Measurements from ENCODE around the gene NT5M.
"Not testable (repeated sequence)": the region's sequence is repeated elsewhere in the genome, so short reads cannot be mapped to it uniquely, and the experiment has no call there.

NT5M gene

DNA sequence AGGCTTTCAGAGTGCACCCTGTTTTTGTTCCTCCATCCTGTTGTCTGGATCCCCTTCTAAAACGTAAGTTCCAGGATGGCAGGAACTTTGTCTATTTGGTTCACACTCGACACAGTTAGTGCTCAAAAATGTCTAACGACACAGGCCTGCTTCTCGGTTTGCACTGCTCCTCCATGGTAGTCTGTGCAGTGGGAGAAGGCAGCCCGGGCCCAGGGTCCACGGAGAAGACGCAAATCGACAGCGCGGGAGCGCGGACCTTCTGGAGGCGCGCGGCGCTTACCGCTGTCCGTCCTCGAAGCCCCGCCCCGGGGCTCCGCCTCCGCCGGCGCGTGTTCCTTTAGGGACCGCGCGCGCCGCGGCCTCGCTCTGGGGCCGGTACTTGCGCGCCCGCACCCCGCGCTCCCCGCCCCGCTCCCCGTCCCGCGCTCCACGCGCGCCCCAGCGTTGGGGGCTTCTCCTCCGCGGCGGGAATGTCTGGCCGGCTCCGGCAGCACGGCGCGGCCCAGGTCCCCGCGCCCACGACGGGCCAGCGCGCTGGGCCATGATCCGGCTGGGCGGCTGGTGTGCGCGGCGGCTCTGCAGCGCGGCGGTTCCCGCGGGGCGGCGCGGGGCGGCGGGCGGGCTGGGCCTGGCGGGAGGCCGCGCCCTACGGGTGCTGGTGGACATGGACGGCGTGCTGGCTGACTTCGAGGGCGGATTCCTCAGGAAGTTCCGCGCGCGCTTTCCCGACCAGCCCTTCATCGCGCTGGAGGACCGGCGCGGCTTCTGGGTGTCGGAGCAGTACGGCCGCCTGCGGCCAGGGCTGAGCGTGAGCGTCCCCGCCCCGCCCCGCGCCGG is at the start of gene NT5M:
Gene NT5M (plus strand): TSS at position 364 of the 837 bp plus-strand sequence. CDS start 178 bp downstream, at position 542.
- TF ChIP-seq, protein P1, sequence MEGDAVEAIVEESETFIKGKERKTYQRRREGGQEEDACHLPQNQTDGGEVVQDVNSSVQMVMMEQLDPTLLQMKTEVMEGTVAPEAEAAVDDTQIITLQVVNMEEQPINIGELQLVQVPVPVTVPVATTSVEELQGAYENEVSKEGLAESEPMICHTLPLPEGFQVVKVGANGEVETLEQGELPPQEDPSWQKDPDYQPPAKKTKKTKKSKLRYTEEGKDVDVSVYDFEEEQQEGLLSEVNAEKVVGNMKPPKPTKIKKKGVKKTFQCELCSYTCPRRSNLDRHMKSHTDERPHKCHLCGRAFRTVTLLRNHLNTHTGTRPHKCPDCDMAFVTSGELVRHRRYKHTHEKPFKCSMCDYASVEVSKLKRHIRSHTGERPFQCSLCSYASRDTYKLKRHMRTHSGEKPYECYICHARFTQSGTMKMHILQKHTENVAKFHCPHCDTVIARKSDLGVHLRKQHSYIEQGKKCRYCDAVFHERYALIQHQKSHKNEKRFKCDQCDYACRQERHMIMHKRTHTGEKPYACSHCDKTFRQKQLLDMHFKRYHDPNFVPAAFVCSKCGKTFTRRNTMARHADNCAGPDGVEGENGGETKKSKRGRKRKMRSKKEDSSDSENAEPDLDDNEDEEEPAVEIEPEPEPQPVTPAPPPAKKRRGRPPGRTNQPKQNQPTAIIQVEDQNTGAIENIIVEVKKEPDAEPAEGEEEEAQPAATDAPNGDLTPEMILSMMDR (IDR thresholded peaks at IDR 0.05; ENCODE audit: insufficient read depth, low read length, missing control alignments) = no peak
- peak within 1 kb of the TSS; percentile 59 for H3K4me3 ChIP-seq (ENCODE audit: low read depth, low read length)
- CTCF ChIA-PET = no interaction called here
- POLR2A ChIA-PET = no interaction called here
- no peak for DNase-seq (ENCODE audit: low read depth, low spot score)

DNA sequence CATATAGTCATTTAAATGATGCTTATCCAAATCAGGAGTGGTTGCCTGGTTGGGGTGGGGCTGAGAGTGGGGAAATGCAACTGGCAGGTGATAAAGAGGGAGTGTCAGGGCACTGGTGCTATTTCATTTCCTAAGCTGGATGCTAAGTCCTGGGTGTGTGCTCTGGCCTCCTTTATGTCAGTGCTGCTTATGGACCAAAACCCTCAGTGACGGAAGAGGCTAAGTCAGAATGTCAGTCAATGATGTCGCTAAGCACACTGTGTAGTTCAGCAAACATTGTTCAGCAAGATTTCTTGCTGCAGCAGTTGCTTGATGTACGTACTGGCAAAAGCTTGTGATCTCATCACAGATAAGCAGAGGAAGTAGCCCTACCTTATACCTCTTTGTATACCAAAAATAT is 49.8 kb upstream of the NT5M start:
- CTCF ChIA-PET = interaction anchor here (1.7 to 3.1 kb wide), 2 partner anchors 13 to 255 kb away, joined by 5 to 7 read pairs; no protein-coding TSS in a partner anchor
- DNase-seq (ENCODE audit: low read depth, low spot score) = no peak
- no peak overlapping the region for H3K4me3 ChIP-seq (ENCODE audit: low read depth, low read length)
- TF ChIP-seq, protein P1 (IDR thresholded peaks at IDR 0.05; ENCODE audit: insufficient read depth, low read length, missing control alignments) = no peak
- POLR2A ChIA-PET = no interaction called here

DNA sequence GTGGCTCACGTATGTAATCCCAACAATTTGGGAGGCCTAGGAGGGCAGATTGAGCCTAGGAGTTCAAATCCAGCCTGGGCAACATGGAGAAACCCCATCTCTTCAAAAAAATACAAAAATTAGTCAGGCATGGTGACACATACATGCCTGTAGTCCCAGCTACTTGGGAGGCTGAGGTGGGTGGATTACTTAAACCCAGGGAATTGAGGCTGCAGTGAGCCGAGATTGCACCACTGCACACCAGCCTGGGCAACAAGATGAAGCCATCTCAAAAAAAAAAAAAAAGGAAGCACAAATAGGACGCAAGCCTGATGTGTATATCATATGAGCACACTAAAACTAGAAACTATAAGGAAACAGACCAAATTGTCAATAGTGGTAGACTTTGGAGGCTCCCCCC is 49.1 kb upstream of the NT5M start:
- TF ChIP-seq, protein P1 (IDR thresholded peaks at IDR 0.05; ENCODE audit: insufficient read depth, low read length, missing control alignments) = no peak
- POLR2A ChIA-PET = no interaction called here
- H3K4me3 ChIP-seq (ENCODE audit: low read depth, low read length) = no peak overlapping the region
- DNase-seq (ENCODE audit: low read depth, low spot score) = no peak
- CTCF ChIA-PET = interaction anchor here (1.7 to 3.1 kb wide), 2 partner anchors 14 to 256 kb away, joined by 5 to 7 read pairs; no protein-coding TSS in a partner anchor

DNA sequence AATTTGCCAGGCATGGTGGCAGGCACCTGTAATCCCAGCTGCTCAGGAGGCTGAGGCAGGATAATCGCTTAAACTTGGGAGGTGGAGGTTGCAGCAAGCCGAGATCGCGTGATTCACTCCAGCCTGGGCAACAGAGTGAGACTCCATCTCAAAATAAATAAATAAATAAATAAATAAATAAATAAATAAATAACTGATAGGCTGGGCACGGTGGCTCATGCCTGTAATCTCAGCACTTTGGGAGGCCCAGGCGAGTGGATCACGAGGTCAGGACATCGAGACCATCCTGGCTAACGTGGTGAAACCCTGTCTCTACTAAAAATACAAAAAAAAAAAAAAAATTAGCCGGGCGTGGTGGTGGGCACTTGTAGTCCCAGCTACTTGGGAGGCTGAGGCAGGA is 47.5 kb upstream of the NT5M start:
- ChIA-PET POLR2A (interaction anchor here (0.6 kb wide), 1 partner anchor 51 kb away, joined by 4 read pairs; no protein-coding TSS in a partner anchor), CTCF (interaction anchor here (3.1 kb wide), 1 partner anchor 257 kb away, joined by 7 read pairs; no protein-coding TSS in a partner anchor)
- H3K4me3 ChIP-seq (ENCODE audit: low read depth, low read length); DNase-seq (ENCODE audit: low read depth, low spot score): not testable (repeated sequence)

DNA sequence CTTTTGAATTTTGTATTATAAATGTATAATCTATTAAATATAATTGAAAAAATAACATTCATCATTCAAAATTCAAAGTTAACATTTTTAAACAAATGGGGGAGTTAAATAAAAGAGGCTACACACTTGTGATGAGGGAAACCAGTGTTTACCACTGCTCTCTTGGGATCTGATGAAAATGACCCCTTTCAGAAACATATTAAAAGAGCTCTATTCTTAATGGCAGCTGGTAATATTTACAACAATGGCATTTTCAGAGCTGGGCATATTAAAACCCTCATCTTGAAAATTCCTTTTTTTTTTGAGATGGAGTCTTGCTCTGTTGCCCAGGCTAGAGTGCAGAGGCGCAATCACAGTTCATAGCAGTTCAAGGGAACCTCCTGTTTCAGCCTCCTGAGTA is 46.9 kb upstream of the NT5M start:
- DNase-seq (ENCODE audit: low read depth, low spot score) = no peak
- no peak overlapping the region for H3K4me3 ChIP-seq (ENCODE audit: low read depth, low read length)
- CTCF ChIA-PET = no interaction called here
- TF ChIP-seq, protein P1 (IDR thresholded peaks at IDR 0.05; ENCODE audit: insufficient read depth, low read length, missing control alignments) = no peak
- POLR2A ChIA-PET = interaction anchor here (0.5 to 0.6 kb wide), 2 partner anchors 10 to 51 kb away, joined by 3 to 4 read pairs; no protein-coding TSS in a partner anchor

DNA sequence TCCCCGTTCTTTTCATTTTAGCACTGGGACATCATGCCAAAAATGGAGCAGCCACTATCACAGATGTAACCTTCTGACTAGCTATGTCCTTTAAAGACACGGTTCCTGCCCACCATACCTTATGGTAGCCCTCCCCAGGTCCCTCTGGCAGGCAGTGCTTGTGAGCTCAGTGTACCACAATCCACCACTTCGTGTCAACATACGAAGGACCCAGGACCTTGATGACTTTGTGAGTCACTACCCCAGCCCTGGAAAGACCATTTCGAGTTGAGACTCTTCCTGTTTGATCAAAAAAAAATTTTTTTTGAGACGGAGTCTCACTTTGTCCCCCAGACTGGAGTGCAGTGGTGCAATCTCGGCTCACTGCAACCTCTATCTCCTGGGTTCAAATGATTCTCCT is 45.2 kb upstream of the NT5M start:
- POLR2A ChIA-PET = interaction anchor here (1.4 kb wide), 1 partner anchor 22 kb away, joined by 5 read pairs; the partner anchor contains the start of gene FLCN
- TF ChIP-seq, protein P1 (IDR thresholded peaks at IDR 0.05; ENCODE audit: insufficient read depth, low read length, missing control alignments) = no peak
- DNase-seq (ENCODE audit: low read depth, low spot score) = no peak
- no peak overlapping the region for H3K4me3 ChIP-seq (ENCODE audit: low read depth, low read length)
- CTCF ChIA-PET = interaction anchor here (1.5 to 1.6 kb wide), 2 partner anchors 11 to 13 kb away, joined by 3 to 4 read pairs; no protein-coding TSS in a partner anchor

Data from AG04449 (cell line).